Skeletal muscle satellite cell (primary cell): Measurements from ENCODE around the gene ZNF213.

ENCODE experiments used
- H3K27me3 ChIP-seq: 2 replicates; pipeline ENCODE4 v1.7.0; 2013; ENCODE audit warnings: low read length; ENCODE audit not compliant: control insufficient read depth, insufficient read depth
- H3K36me3 ChIP-seq: 2 replicates; pipeline ENCODE4 v1.7.0; 2013; ENCODE audit warnings: mild to moderate bottlenecking, control low read depth, low read length; ENCODE audit not compliant: insufficient read depth
- H3K4me1 ChIP-seq: 2 replicates; pipeline ENCODE4 v1.7.0; 2013; ENCODE audit warnings: low read length; ENCODE audit not compliant: control insufficient read depth, insufficient read depth
- H3K4me2 ChIP-seq: 2 replicates; pipeline ENCODE4 v1.7.0; 2013; ENCODE audit warnings: mild to moderate bottlenecking, low read length
- H3K4me3 ChIP-seq: 2 replicates; pipeline ENCODE4 v1.7.0; 2013; ENCODE audit warnings: low read length
- H3K9ac ChIP-seq: 2 replicates; pipeline ENCODE4 v1.7.0; 2013; ENCODE audit warnings: mild to moderate bottlenecking, low read depth, low read length, moderate library complexity
- H3K9me3 ChIP-seq: replicated peaks from 2 replicates; pipeline ENCODE4 v1.7.0; 2013; ENCODE audit warnings: mild to moderate bottlenecking, control low read depth, low read length

Gene ZNF213

DNA sequence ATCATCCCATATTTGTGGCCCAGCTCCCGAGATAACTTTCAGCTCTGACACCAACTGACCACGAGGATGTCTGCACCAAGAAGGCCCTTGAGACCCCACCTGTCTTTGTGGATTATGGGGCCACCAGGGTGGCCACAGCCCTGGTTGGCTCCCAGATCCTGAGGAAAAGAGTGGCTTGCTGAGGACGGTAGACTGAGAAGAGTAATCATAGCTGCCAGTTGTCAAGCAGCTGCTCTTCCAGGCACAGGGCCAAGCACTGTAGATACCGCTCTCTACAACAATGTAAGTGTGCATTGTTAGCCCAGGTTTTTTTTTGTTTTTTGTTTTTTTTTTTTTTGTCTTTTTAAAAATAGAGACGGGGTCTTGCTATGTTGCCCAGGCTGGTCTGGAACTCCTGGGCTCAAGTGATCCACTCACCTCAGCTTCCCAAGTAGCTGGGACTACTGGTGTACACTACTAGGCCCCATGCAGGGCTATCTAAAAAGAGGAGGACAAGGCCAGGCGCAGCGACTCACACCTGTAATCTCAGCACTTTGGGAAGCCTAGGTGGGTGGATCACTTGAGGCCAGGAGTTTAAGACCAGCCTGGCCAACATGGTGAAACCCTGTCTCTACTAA, 12.9 kb upstream of the ZNF213 start:
- Histone ChIP-seq H3K36me3 (peaks cover 21% of the 10 kb centered on the region), H3K4me2 (no peak overlapping the region), H3K9ac (no peak overlapping the region)

GRCh38 chr16:3122926-3123570, 11.8 kb upstream of the ZNF213 start:
- Histone ChIP-seq H3K36me3 (peaks cover 30% of the 10 kb centered on the region), H3K27me3 (no peaks in the 10 kb centered on the region), H3K4me1 (peaks cover 4% of the 10 kb centered on the region), H3K4me2 (no peak overlapping the region), H3K9me3 (no peaks in the 10 kb centered on the region), H3K4me3 (no peak overlapping the region), H3K9ac (no peak overlapping the region)

More for the DNA sequence above, 12.9 kb upstream of the ZNF213 start:
- Histone ChIP-seq H3K27me3 (no peaks in the 10 kb centered on the region), H3K9me3 (no peaks in the 10 kb centered on the region), H3K4me3 (no peak overlapping the region), H3K4me1 (peaks cover 4% of the 10 kb centered on the region)

DNA sequence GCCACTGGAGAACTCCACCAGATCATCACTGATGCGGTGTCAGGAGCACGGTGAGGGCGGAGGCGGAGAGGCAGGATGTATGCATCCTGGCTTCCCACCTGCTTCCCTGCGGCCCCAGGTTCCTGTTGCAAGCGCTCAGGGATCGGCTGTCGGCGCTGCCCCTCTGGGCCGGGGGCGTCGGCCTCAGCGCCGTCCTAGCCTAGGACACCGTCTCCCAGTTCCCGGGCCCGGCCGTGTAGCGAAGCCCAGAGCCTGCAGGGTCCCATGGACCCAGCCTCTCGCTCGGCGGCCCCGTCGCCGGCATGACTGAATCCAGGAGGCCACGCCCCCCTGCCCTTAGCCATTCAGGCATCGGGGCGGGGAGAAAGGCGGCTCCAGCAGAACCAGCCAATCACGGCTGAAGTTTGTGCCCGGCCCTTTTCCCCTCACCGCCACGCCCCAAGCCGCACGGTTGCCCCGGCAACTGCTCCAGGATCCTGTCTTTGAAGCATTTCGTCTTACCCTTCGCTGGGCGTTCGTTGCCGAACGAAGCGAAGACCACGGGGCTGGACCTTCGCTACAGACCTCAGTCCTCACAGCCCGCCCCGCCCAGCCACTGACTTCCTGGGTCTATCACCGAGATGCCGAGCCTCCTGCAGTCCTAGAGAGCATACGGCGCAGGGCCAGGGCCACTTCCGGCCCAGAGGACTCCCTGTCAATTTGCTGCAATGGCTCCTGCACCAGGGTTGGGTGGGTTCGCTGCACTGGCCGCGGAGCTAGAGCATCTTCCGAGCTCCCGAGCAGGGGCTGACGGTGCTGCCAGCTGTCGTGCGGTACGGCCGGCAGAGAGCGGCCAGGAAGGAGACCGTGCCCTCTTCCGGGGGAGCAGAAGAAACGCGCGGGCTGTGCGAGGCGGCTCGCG, 10.6 kb upstream of the ZNF213 start:
- H3K9me3 ChIP-seq: no peaks in the 10 kb centered on the region
- peak overlapping the region; percentile 79 for H3K9ac ChIP-seq
- H3K27me3 ChIP-seq: no peaks in the 10 kb centered on the region
- H3K4me3 ChIP-seq: peak overlapping the region; percentile 92
- peak overlapping the region; percentile 97 for H3K4me2 ChIP-seq
- H3K4me1 ChIP-seq: peaks cover 7% of the 10 kb centered on the region
- peaks cover 37% of the 10 kb centered on the region for H3K36me3 ChIP-seq

DNA sequence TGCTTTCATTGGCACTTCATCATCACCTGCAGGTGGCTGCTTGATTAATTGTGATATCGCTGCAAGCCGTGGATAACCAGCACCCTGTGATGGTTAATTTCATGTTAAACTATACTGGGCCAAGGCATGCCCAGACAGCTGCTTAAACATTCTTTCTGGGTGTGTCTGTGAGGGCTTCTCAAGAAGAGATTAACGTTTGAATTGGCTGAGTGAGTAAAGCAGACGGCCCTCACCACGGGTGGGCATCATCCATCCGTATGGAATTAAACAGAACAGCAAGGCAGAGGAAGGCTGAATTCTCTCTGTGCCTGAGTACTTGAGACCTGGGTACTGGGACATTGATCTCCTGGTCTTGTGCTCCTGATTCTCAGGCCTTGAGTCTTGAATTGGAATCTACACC, 7.1 kb upstream of the ZNF213 start:
- Histone ChIP-seq H3K9me3 (no peaks in the 10 kb centered on the region), H3K27me3 (no peaks in the 10 kb centered on the region), H3K9ac (no peak overlapping the region), H3K4me2 (no peak overlapping the region), H3K4me3 (no peak overlapping the region), H3K4me1 (peaks cover 13% of the 10 kb centered on the region), H3K36me3 (peaks cover 37% of the 10 kb centered on the region)

GRCh38 chr16:3129137-3130131, 5.4 kb upstream of the ZNF213 start:
- Histone ChIP-seq H3K27me3 (no peaks in the 10 kb centered on the region), H3K4me3 (peak overlapping the region; percentile 54), H3K9ac (peak overlapping the region; percentile 32), H3K4me2 (peak overlapping the region; percentile 74), H3K4me1 (peaks cover 9% of the 10 kb centered on the region), H3K36me3 (peaks cover 37% of the 10 kb centered on the region), H3K9me3 (no peaks in the 10 kb centered on the region)

GRCh38 chr16:3131755-3132377, 3.0 kb upstream of the ZNF213 start:
- H3K4me3 ChIP-seq: no peak overlapping the region
- H3K27me3 ChIP-seq: no peaks in the 10 kb centered on the region
- no peaks in the 10 kb centered on the region for H3K9me3 ChIP-seq
- H3K4me1 ChIP-seq: peaks cover 13% of the 10 kb centered on the region
- H3K9ac ChIP-seq: no peak overlapping the region
- H3K36me3 ChIP-seq: peaks cover 28% of the 10 kb centered on the region
- H3K4me2 ChIP-seq: no peak overlapping the region

DNA sequence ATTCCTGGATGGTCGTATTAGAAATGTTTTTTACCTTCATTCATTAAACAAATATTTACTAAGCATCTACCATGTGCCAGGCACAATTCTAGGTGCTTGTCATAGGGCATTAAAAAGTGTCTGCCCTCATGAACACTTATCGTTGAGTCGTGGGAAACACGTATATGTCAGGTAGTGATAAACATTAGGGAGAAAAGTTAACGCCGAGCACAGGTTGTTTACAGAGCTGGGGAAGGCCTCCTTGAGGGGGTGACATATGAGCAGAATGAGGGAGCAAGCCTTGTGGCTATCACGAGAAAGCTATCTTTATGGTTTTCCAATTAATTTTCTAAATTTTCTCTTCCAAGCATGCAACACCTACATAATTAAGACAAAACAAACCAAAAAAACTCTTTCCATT, 985 bp upstream of the ZNF213 start:
- Histone ChIP-seq H3K36me3 (peaks cover 17% of the 10 kb centered on the region), H3K9ac (peak overlapping the region; percentile 95), H3K4me1 (peaks cover 13% of the 10 kb centered on the region), H3K4me3 (peak overlapping the region; percentile 86), H3K27me3 (no peaks in the 10 kb centered on the region), H3K9me3 (no peaks in the 10 kb centered on the region), H3K4me2 (peak overlapping the region; percentile 86)

- Histone ChIP-seq H3K36me3 (peaks cover 16% of the 10 kb centered on the region), H3K9ac (peak overlapping the region; percentile 94)
These were observed 392 bp downstream of the ZNF213 start for GRCh38 chr16:3135126-3135715.

DNA sequence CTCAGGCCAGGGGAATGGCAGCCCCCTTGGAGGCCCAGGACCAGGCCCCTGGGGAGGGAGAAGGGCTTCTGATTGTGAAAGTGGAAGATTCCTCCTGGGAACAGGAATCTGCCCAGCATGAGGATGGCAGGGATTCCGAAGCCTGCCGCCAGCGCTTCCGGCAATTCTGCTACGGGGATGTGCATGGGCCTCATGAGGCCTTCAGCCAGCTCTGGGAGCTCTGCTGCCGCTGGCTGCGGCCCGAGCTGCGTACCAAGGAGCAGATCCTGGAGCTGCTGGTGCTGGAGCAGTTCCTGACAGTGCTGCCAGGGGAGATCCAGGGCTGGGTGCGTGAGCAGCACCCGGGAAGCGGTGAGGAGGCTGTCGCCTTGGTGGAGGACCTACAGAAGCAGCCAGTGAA, 2.4 kb downstream of the ZNF213 start:
- Histone ChIP-seq H3K27me3 (no peaks in the 10 kb centered on the region), H3K4me1 (peaks cover 5% of the 10 kb centered on the region), H3K4me3 (no peak overlapping the region), H3K36me3 (peaks cover 25% of the 10 kb centered on the region), H3K9me3 (no peaks in the 10 kb centered on the region), H3K9ac (peak overlapping the region; percentile 11), H3K4me2 (no peak overlapping the region)

More at GRCh38 chr16:3135126-3135715, 392 bp downstream of the ZNF213 start:
- Histone ChIP-seq H3K9me3 (no peaks in the 10 kb centered on the region), H3K4me2 (peak overlapping the region; percentile 86), H3K4me3 (peak overlapping the region; percentile 87), H3K4me1 (peaks cover 5% of the 10 kb centered on the region), H3K27me3 (no peaks in the 10 kb centered on the region)

DNA sequence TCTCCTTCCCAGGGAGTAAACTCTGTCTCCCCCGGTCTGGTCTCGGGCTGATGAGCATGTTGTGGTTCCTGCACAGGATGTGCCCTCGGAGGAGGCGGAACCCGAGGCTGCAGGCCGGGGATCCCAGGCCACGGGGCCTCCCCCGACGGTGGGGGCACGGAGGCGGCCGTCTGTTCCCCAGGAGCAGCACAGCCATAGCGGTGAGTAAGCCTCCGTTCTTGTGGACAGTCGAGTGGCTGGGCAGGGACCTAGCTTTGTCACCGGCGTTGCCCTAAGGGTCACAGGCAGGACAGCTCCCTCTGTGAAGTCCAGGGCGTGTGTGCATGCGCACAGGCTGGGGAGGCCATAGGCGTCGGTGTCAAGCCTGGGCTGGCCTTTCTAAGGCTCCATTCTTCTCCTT, 3.5 kb downstream of the ZNF213 start:
- Histone ChIP-seq H3K9me3 (no peaks in the 10 kb centered on the region), H3K36me3 (peaks cover 31% of the 10 kb centered on the region), H3K27me3 (no peaks in the 10 kb centered on the region), H3K4me1 (peaks cover 5% of the 10 kb centered on the region), H3K9ac (no peak overlapping the region), H3K4me2 (no peak overlapping the region), H3K4me3 (no peak overlapping the region)
